Measurements from ENCODE around the gene RTN4R.

RTN4R gene

DNA sequence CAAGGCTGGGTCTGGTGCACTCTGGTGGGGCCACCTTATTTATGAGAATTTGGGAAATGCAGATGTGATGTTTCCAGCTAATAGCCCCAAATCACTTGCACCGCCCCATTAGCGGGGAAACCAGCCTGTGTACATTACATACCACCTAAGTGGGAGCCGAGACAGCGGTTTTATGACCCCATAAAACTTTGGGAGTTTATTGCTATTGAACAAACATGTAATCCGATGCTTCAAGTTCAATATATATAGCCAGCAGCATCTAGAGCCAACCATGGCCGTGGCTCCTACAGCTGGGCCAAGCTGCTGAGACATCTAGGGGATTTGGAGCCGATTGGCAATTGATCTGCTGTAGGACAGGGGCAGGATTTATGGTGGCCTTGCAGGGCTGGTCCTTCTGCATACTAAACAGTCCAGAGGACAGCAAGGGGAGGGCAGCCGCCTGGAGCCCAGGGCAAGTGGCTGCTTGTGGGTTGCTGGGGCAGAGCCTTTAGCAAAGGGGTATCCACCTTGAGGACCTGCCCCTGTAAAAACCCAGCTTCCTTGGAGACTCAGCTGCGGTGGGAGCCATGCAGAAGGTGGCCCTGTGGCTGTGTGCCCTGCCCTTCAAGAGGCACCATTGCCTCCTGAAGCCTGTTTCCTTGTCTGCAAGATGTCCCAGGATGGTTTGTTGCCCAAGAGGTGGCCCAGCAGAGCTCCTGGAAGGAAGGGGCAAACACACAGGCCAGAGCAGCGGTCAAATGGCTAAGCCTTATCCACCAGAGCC lies 69.4 kb downstream of the RTN4R start:
- DNase-seq (ENCODE audit: low read depth): no peak

DNA sequence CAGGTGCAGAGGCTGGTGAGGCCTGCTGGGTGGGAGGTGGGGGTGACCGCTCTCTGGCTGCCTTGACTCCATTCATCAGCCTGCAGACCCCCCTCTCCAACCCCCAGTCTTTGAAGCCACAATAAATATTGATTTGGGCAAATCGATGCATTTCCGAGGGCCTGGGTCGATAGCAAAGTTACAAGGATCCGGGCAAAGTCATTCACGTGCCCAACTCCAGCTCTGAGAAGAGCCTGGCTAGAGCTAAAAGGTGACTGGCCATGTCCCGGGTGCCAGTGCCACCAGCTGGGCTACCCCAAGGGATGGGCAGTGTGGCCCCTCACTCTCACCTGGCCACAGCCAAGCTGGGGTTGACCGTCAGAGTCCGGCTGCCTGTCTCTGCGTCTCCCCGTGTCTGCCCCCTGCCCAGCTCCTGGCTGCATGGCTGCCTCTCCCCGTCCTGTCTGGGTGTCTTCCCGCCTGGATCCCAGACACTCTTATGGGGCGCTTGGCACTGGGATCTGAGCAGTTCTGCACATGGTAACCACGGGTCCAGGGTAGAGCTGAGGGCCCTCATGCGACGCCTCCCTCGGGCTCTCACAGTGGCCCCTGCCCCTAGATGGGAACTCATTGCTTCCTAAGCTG lies 70.6 kb downstream of the RTN4R start:
- no peak for DNase-seq (ENCODE audit: low read depth)

DNA sequence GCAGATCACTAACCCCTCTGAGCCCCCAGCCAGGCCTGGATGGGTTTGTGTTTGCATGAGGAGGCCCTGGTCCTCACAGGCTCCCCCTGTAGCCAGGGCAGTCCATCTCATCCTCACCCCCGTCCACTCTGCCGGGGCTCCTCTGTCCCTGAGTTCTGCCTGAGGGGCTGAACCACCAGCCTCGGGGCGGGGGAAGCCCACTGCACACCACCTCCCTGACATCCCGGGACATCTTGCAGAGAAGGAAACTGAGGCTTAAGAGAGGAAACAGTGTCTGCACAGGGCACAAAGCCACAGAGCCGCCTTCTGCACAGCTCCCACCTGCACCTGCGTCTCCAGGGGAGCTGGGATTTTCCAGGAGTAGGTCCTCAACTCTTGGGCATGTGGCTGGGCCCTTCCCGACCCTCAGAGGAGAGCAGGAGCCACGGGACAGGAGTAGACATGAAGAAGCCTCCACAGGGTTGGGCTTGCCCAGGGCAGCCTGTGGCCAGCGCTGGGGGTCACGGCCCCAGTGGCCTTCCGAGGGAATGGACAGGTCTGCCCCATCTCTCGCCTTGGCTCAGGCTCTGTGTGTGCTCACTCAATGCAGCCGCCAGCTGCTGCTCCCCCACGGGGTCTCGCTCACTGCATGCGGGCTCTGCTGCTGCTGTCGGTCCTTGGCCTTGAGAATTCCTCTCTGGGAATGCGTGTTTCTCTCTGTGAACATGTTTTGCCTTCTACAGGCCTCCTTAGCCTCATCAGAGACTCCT lies 71.8 kb downstream of the RTN4R start:
- DNase-seq (ENCODE audit: low read depth): no peak

DNA sequence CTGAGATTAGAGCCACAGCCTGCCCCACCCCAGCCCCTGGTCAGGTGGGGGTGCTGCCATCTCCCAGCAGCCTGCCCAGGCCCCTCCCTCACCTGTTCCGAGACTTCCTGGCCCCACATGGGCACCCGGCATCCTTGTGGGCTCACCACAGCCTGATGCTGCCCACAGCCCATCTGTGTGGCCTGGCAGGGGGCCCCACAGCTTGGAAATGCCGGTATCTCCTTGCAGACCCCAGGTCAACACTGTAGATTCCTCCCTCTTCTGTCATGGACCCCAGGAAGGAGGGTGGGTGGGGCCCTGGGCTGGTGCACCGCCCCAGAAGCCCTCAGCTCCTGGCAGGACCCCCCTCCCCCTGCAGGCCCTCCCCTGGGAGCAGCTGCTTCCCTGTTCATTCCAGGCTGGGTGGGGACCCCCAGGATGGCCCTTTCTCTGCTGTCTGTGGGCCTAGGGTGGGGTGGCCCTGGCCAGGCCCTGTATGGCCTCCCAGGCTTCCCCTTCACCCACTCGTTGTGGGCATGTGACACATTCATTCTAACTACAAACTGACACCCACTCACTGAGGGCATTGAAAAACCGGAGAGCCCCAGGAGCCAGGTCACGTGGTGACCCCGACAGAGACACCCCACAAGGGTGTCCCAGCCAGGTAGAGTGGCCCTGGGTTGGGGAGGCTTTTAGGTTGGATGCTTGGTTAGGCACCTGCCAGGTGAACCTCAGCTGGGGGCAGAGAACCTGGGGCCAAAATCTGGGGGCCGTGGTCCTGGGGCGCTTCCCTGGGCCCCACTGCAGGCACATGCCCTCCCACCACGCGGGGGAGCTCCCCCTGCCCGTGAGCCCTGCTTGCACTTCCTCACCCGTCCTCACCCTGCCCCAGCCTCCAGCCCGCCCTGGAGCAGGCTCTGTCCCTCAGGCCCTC lies 73.2 kb downstream of the RTN4R start:
- no peak for DNase-seq (ENCODE audit: low read depth)

DNA sequence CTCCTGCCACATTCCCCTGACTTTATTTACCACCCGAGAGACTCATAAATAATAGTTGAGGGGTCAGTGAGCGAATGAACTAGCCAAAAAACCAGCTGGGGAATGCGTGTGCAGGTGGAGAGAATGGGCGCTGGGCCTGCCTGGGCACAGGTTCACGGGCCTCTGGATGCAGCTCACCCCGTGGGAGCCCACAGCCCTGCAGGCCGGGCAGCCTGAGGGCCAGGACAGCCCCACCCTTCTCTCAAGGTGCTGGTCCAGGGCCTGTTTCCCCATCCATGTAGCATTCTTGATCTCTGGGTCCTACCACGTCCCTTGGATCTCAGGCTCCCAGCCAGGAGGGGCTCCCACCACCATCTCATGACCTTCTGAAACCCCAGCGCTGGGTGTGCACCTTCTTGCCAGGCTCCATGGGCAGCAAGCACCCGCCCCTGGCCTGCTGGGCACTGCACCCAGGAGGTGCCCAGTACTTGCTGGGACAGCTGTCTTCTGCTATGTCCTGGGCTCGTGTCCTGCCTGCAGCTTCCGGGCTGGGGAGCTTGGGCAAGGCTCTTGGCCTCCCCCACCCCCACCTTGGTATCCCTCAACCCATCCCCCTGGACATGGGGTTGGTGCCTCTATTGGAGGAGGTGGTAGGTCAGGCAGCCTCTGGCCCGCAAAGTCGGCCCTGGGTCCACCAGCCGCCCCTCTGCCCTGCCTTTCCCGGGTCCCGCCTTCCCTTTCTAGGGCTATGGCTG lies 74.2 kb downstream of the RTN4R start:
- DNase-seq (ENCODE audit: low read depth): no peak

DNA sequence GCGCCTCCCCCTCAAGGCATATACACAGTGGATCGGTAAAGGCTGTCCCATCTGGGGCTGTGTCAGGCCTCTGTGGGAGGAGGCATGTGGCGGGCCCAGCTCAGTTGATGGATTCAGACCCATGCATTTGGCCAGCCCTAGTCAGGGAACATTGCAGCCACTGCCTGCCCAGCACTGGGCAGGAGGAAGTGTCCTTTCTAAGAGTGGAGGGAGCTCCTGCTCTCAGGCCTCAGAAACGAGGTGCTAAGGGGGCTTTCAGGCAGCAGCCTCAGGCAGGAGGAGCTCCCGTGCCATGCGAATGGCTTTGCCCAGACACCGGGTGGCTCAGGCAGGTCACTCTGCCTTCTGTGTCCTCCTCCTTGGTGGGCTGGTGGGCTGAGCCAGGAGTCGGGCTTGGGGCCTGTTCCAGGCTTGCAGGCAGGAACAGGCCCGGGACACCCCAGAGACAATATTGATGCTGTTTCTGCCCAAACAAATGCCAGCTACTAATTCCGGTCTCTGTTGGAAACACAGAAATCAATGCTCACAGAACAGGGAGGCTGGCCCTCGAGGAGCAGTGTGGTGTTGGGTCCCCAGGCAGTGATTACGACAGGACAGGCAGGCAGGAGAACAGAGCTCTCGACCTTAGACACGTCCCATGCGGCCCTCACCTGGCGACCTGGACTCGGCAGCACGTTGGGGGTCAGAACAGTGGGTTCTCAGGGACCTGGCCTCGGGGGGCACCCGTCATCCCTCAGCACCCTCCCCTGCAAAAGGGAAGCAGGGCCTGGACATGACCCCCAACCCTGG lies 75.0 kb downstream of the RTN4R start:
- no peak for DNase-seq (ENCODE audit: low read depth)

DNA sequence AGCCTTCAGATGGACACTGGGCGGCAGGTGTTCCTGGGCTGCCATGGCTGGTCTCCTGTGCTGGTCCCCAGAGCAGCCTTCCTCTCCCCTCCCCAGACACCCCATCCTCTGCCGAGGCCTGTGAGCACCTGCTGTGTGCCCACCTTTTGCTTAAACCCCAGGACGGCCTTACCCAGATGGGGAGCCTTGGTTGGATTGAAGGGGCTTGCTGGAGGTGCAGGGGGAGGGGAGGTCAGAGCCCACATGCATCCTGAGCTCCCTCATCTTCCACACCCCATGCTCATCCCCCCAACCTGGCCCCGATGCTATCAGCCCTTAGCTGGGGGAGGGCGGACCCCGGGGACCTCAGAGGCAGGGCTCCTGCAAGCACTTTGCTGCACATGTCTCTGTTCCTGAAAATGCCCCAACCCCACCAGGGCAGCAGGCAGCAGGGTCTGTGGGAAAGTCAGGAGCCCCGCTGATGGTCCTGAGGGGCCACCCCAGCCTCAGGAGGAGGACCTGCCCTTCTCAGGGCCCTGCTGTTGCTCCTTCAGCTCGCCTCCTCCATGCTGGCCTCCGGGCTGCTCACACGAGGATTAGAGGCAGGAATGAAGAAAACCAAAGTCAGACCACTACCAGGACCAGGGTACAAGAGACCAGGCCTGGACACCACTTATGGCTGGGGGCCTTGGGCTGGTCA lies 75.7 kb downstream of the RTN4R start:
- DNase-seq (ENCODE audit: low read depth): no peak

DNA sequence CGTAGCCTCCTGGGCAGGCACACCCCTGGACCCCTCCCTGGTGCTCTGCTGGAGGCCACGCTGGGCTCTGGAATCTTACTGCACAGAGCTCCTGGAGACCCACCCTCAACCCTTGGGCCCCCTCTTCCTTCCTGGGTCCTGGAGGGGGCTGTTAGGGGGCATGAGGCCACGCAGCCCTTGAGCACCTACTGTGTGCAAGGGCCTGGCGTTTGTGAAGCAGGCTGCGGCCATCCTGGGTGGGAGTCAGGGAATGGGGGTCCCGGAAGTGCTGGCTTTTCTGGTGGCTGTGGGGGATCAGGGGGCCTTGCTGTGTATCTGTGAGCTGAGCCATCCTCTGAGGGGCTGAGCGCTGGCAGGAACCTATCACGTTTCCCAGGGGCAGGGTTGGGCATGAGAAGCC lies 76.3 kb downstream of the RTN4R start:
- DNase-seq (ENCODE audit: low read depth): no peak
